Transverse colon (tissue), 4 donors: ENCODE measurements around the gene JAKMIP1.

Experiments
- CTCF ChIP-seq, 5 experiments: fragments of 200-600 bp in 3 of 5; fragments of 450-650 bp in 2 of 5; sonication (generic) in 3 of 5; IDR thresholded peaks; 1 replicate in 2 of 5; 2 replicates in 3 of 5; pipeline ENCODE4 v1.5.1; 2016 to 2017; ENCODE audit warnings: antibody characterized with exemption in 5 of 5, inconsistent platforms in 3 of 5, mild to moderate bottlenecking in 2 of 5, moderate library complexity in 1 of 5
- EP300 ChIP-seq: sonication (generic); formaldehyde crosslinking; IDR thresholded peaks from one replicate; pipeline ENCODE4 v1.6.1; 2017; ENCODE audit warnings: antibody characterized with exemption, low read depth
- POLR2A ChIP-seq: fragments of 450-650 bp; IDR thresholded peaks from one replicate; pipeline ENCODE4 v1.6.1; 2016; ENCODE audit warnings: antibody characterized with exemption, mild to moderate bottlenecking, moderate library complexity
- POLR2AphosphoS5 ChIP-seq, 3 donors: sonication (generic); formaldehyde crosslinking; IDR thresholded peaks; one replicate each; pipeline ENCODE4 v1.6.1; 2016; ENCODE audit warnings: antibody characterized with exemption in 3 of 3

GRCh38 chr4:6005175-6005574 is 195.2 kb downstream of the JAKMIP1 start:
- TF ChIP-seq POLR2A (no peak), CTCF (IDR thresholded peaks at IDR 0.05) (no peak), POLR2AphosphoS5 (IDR thresholded peaks at IDR 0.05) (no peak), EP300 (no peak)
